ENCODE measurements around the gene IFT43. TPM values are rescaled to one million over a fixed set of nuclear protein-coding genes. Genes with fewer than 3 reads are reported as not detected.

The IFT43 gene
- total and polyA plus RNA-seq, 9 of the 15 experiments (the other 6 are each of a cell fraction or from before 2014, with no cell fraction given) = 4.9 to 12.8 (median 8.0) TPM

DNA sequence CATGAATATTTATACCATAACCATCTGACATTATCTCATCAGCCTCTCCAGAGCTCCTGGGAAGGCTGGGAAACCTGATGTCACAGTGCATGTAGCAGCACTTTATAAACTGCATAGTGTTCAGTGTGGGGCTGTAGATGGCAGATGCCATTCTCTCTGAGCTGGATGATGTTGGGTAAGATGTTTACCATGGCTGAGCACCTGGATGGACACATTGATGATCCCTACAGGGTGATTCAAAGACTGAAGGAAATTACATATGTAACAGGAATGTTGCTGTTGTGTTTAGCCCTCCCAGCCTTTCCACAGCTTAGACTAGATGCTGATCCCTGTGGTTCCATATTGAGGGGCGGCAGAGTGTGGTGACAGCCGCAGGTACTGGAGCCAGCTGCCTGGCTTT lies 37.4 kb downstream of the IFT43 start:
- FAIRE-seq (no peak), DNase-seq (ENCODE audit: extremely low read depth in 1 of 4, low spot score in 3 of 4) (no peak), ATAC-seq (no peak)
- Histone ChIP-seq H3K27ac (ENCODE audit: extremely low read depth, low read depth, low read length) (no peak overlapping the region), H4K20me1 (replicated peaks; ENCODE audit: control insufficient read depth, insufficient read depth, low read length) (no peaks in the 10 kb centered on the region), H3K36me3 (ENCODE audit: control insufficient read depth, insufficient read depth, low read length) (no peaks in the 10 kb centered on the region), H3K9me1 (ENCODE audit: control insufficient read depth, insufficient read depth, low read length) (no peaks in the 10 kb centered on the region), H3K4me2 (ENCODE audit: insufficient read depth, low read length) (no peak overlapping the region), H3K9ac (ENCODE audit: insufficient read depth in 1 of 2, low read depth in 2 of 2, low read length in 2 of 2) (no peak overlapping the region), H3K4me3 (no peak overlapping the region), H2AFZ (ENCODE audit: low read depth, low read length) (no peak overlapping the region), H3K27me3 (ENCODE audit: control insufficient read depth in 2 of 2, insufficient read depth in 2 of 2, low read length in 2 of 2) (no peaks in the 10 kb centered on the region), H3K4me1 (replicated peaks in 1 of 2; ENCODE audit: control insufficient read depth in 2 of 2, insufficient read depth in 2 of 2, low read length in 2 of 2) (no peaks in the 10 kb centered on the region), H3K79me2 (ENCODE audit: control insufficient read depth, insufficient read depth, low read length) (no peaks in the 10 kb centered on the region), H3K9me3 (replicated peaks; ENCODE audit: control insufficient read depth, insufficient read depth, low read depth, low read length) (0 out of 2 replicates have a peak, but pooled peaks cover 2% of the 10 kb centered on the region)
- WGBS (ENCODE audit: insufficient coverage, low coverage, missing lambda C conversion rate) = 24% methylated on average over 2 of the region's 2 CpGs
- ChIA-PET POLR2A (no interaction called here), CTCF (ENCODE audit: low intra/inter-chr PET ratio) (no interaction called here)
- TF ChIP-seq KAT2B (IDR thresholded peaks at IDR 0.05; ENCODE audit: low read depth, low read length) (no peak), RFX5 (IDR thresholded peaks at IDR 0.05; ENCODE audit: low read depth, low read length) (no peak), STAG1 (CRISPR knock-in tag; IDR thresholded peaks at IDR 0.05; ENCODE audit: borderline replicate concordance) (no peak), TAF7 (tag; IDR thresholded peaks at IDR 0.05) (no peak), NBN (IDR thresholded peaks at IDR 0.05; ENCODE audit: low read depth) (no peak), ADNP (tag; IDR thresholded peaks at IDR 0.05) (no peak)
- TF ChIP-seq, protein P1, sequence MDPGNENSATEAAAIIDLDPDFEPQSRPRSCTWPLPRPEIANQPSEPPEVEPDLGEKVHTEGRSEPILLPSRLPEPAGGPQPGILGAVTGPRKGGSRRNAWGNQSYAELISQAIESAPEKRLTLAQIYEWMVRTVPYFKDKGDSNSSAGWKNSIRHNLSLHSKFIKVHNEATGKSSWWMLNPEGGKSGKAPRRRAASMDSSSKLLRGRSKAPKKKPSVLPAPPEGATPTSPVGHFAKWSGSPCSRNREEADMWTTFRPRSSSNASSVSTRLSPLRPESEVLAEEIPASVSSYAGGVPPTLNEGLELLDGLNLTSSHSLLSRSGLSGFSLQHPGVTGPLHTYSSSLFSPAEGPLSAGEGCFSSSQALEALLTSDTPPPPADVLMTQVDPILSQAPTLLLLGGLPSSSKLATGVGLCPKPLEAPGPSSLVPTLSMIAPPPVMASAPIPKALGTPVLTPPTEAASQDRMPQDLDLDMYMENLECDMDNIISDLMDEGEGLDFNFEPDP (CRISPR knock-in tag; IDR thresholded peaks at IDR 0.05) = no peak
- intact Hi-C loops (cut with micrococcal nuclease) = no loop called here
- in situ Hi-C loops (cut with MboI) = no loop called here
- BruUV-seq (replicated peaks) = no TSS peak

All from K562 (cell line).